T1000 (cell line): ENCODE data around the gene LRMDA.

ENCODE experiments used
- DNase-seq: peaks from one replicate; lab custom pipeline; 2025; ENCODE audit warnings: mixed read lengths; lab: John Stamatoyannopoulos, UW

LRMDA gene

DNA sequence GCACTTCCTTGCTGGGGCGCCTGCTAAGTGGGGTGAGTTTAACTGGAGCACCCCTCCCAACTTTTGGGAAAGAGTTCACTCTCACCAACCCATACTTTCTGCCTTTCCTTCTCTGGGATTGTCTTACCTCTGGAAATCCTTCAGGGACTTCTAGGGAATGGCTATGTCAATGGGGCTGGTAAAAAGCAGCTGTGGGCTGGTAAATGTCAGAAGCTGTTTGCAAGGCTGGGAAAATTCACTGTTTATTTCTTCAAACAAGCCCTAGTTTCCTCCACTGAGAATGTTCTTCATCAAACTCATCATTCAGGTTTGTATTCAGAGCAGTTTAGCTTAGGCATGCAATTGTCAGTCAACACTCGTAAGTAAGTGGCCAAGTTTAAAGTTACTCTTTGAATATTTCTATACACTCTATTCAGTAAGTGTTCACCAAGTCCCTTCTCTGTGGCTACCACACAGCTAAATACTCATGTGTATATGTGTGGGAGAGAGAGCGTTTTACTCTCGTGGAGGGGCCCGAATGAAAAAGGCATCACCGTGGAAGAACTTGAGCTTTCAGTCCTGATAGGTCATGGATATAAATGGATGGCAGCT is 654.8 kb downstream of the LRMDA start:
- no peak for DNase-seq

DNA sequence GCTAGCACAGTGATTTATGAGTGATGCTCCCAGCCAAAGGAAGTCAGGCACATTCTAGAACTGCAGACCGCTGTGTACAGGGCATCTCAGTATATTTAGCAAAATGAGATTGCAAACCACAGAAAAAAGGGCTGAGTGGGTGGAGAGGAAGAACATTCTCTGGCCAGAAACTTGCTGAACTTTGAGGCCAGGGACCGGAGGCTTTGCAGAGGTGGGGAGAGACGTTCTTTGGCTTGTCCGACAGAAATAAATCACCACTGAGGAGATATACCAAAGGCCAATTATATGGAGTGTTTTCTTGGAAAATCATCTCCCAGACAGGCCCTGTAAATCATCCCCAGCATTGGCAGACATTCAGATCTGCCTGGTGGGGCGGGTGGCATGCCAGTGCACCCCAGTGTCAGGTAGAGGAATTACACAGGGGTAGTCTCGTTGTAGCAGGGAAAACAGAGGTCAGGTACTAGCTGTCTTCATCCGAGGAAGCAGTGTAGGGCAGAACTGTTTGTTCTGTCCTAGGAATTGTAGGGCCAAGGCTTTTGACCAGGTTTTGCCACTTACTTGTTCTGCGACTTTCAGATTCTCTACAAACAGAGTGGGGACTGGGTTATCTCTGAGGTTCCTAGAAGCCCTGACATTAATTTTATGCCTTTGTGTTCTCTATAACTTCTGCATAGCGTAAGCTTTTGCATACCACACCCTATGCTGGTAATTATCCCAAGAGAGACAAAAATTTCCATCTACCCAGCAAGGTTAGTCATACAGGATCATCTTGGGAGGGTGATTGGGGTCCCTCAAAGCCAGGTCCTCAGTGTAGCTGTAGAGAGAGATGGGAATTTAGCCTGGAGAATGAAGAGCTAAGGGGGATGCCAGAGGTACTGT is 655.6 kb downstream of the LRMDA start:
- DNase-seq, result no peak

DNA sequence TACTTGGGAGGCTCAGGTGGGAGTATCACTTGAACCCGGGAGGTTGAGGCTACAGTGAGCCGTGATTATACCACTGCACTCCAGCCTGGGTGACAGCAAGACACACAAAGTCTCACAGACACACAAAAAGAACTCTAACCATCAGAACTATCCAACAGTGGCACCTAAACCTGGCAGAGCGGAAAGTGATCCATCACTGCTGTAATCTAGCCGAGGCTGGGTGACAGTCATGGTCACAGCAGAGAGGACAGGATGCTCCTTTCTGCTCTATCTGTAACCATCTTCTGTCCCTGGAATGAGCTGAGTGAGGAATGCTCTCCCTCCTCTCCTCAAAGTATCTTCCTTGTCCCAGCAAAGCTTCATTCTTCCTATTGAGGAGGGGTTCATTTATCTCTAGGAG is 656.6 kb downstream of the LRMDA start:
- DNase-seq, result no peak

DNA sequence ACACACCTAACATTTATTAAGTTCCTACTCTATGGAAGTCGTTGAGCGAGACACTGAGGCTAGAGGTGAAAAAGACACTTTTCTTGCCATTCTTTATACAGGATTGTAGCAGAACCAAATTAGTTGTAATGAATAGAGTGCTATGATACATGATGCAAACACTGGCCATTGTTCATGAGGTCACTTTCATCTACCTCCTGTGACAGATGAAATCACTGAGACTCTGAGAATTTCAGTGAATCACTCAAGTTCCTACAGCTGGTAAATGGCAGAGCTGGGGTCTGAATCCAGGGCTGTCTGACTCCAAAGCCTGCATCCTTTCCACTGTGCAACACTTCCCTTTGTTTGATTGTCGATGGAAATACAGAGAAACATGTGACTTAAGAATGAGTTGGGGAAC is 657.6 kb downstream of the LRMDA start:
- no peak for DNase-seq

DNA sequence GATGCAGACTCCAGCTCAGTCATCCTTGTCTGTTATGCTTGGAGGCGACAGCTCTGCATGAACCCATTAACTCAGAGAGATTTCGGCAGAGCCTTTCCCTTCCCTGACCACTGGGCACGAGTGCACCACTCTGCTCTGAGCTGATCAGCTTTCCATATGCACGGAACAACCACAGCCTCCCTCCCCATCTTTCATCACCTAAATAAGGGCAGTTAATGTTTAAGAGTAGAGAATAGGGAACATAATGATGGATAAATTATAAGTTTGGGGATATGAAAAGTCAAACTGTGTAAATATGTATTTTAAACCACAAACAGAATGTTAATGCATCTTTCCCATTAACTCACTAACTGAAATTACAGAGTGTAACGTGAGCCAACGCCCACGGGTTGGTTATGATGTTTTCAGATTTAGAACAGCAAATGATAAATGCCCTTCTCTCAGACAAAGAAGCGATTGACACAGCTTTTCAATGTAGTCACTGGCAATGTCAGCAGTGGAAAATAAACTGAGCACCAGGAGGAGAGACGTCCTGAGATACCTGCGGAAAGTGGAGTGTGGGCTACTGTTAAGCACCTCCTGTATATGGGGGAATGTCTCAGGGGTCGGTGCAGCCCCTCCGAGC is 658.2 kb downstream of the LRMDA start:
- DNase-seq, result no peak

DNA sequence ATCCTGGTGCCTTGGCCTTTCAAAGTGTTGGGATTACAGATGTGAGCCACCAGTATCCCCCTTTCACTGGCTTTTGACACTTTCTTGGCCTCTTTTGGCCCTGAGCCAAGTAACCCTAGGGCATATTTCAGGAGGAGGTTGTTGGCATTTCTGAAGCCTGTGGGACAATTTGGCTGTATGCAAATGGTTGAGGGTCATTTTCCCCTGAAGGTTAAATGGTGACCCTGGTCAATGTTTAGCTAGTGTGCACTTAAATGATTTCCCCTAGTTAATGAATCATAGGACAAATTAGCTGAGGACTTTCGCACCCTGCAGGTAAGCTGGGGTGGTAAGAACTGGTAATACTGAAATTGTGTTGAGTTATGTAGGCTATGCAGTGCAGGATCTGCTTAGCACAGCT is 660.5 kb downstream of the LRMDA start:
- no peak for DNase-seq

DNA sequence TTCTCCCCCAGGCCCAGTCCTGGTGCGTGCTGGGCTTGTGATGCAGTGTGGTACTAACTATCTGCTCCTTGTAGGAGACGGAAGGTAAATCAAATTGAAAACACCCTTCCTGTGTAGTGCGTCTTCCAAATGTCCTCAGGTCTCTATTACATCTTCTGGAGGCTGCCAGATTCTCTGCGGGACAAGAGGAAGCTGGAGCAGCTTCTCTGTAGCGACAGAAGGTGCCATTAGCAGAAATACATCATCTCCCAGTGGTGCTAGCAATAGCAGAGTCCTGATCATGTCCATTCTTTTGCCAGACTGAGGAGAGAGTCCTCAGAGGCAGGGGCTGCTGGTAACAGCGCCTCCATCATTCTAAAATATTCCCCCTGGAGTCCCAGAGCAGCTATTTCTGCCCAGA is 675.2 kb downstream of the LRMDA start:
- DNase-seq, result no peak

DNA sequence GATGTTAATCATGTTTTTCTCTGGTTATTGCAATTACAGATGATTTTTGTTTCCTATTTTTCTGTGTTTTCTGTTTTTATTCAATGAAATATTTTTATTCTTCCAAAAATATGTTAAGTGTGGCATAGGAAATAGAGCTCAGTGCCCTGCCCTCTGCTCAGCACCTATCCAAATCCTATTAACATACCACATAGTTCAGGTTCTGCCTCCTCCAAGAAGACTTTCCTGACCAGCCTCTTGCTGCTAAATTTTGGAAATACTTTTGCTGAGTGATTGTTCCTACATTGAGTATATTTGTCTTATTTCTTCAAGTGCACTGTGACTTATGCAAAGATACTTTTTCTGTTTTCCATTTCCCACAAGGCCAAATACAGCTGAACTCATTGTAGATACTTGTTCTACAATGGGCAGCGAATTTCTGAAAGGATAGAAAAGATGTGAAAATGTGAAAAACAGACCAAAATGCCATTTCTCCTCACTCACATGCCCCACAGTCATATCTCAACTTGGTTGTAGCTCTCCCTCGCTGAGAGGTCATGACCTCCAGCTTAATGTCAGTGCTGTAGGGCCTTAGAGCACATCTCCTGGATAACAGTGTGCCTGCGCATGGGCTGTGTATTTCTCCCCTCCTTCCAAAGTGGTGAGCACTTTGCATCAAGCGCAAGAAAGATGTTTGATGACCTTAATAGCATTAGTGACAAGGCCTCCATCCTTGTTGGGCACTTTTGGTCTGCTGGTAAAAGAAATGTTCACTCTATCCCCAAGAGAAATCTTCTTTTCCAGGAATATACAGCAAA is 677.3 kb downstream of the LRMDA start:
- no peak for DNase-seq

DNA sequence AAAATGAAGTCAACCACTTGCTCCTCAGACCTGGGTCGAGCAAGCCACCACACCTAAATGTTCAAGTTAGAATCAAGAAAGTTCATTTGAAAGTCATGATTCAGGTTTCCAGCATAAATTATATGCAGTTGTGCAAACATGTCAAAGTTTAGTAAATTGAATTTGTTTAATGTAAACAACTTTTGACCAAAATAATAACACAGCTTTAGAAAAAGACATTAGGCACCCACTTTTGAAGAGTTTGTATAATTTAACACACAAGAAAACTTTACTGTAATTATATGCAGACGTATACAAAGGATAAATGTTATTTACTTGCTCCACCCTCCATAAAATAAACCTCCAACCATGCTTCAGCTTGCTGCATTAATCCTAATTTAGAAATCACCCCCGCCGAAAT is 680.0 kb downstream of the LRMDA start:
- no peak for DNase-seq

DNA sequence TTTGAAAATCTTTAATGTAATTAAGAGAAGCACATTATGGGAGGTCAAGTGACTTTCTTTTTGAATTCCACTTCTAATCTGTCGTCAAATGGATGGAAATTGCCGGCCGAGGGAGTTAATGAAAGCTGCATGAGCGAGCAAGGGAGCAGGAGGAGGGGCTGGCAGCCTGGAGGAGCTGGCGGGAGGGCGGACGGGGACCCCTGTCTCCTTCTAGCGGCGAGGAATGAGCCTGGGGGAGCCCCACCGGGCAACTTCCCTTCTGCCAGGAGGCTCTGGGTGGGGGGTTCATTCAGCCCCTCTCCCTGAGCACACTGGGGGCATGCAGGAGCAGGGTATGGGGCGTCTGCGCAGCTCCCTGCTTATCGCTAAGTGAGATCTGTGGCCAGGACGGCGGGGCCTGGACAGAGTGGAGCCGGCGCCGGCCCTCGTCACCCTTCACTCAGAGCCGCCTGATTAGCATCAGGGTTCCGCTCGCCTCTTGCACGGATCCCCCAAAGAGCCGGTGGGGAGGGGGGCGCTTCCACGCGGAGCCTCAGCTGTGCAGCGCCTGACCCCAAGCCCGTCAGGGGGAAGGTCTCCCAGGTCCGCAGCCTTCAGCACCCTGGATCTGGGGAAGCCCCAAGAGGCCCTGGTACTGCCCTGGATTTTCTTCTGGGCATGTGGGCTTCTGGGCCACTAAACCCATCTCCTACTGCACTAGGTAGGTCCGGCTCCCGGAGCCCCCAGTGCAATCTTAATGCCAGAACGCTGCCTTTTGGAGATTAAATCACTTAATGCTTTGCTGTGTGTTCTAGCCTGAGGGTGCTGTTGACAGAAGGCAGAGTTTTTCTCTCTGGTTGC is 680.8 kb downstream of the LRMDA start:
- DNase-seq, result no peak

DNA sequence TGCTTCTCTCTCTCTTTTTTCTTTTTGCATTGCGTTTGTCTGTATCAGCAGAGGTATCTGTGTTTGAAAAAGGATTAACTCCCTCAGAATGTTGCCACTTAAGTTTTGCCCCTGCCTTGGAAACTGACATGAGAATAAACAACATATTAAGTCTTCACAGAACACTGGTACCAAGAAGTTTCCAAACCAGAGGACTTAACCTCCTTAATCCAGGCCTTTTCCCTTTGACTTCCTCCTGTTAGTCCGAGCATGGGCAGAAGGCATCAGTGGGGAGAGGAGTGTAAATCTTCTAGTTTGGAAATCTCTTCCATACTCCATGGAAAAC is 681.4 kb downstream of the LRMDA start:
- no peak for DNase-seq

DNA sequence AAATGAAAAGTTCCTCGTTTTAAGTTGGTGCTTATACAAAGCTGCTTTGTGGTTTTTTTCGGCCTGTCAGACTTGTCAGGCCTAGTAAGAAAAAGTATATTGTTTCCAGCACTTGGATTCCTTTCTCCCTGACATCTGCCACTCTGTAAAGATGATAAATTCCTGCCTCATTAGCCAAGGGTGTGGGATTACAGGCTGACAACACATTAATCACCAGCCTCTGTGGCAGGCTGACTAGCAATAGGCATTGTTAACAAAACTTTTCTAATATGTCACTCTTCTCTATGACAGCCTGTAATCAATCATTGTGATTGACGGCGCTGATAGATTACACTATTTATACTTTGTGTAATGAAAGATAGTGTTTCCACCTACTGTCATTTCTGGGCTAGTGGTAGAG is 682.5 kb downstream of the LRMDA start:
- DNase-seq, result no peak

DNA sequence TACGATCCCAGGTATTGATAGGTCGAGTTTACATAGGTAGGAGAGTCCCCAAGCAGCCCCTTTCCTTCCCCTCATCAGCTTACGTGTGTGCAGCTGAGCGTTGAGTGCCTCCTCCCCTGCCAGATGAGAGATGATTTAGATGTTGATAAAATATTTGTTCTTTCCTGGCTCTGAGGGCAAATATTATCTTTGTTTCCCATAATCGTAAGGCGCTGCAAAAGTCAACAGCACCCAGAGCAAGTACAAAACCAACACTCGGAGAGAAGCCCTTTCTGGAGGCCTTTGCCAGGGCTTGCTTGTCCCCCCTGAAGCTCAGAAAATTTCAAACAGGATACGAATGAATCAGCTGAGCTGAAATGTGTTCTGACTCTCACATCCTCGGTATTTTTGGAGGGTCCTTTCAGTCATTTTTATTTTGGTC is 683.2 kb downstream of the LRMDA start:
- no peak for DNase-seq

DNA sequence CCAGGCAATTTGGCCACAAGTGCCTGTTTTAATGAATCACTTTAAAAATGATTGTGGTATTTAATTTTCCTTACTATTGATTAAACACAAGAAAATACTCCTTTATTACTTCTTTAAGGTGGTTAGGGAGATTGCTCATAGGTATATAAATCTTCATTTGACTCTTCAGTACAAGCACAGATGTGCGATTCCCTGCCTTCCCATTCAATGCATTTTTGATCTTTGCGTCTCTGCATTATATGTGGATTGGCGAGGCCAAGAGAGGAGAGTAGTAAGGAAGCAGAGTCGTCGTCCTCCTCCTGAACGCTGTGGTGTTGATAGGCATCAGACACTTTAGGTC is 683.7 kb downstream of the LRMDA start:
- DNase-seq, result no peak

DNA sequence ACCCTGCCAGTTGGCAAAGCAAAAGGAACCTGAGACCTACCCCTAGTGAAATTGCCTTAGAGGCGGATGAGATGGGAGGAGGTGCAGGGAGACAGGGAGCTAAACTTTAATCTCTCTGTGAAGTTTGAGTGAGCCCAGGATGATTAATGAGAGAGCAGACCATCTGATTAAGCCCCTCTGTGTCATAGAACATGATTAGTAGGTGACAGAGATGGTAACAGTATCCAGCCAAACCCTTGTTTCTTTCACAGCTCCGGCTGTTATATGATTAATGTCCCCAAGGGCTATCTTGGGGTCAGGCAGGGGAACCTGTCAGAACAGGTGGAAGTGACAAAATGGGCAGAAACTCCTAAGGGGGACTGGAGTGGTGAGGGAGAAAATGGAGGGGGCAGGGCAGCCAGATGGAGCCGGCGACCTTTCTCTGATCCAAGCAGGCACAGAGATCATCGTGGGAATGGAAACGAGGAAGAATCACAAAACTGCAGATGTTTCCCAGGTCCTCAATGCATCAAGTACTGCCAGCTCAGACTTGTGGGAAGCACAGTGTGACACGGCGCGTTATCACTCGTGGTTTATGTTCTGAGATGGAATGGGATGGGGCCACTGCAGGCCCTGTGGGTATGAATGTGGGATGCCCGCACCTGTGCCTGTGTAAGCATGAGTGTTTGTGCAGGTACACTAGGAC is 684.2 kb downstream of the LRMDA start:
- DNase-seq, result no peak

DNA sequence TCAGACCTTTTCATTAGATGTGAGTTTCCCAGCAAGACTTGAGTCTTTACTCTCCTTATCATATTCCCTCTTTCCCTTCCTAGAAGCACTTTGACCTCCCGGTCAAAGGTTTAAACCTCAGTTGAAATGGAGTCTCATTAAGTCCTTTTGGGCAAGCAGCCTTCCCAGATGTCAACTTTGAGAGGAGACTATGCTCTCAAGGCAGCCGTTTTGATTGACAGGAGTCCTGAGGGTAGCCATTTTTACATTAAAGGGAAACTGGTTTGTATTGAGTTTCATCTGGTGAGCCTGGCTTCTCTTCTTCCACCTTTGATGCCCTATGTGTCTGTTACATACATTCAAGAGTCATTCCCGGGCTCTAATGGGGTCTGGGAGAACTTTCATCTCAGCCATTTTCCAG is 685.1 kb downstream of the LRMDA start:
- DNase-seq, result no peak

DNA sequence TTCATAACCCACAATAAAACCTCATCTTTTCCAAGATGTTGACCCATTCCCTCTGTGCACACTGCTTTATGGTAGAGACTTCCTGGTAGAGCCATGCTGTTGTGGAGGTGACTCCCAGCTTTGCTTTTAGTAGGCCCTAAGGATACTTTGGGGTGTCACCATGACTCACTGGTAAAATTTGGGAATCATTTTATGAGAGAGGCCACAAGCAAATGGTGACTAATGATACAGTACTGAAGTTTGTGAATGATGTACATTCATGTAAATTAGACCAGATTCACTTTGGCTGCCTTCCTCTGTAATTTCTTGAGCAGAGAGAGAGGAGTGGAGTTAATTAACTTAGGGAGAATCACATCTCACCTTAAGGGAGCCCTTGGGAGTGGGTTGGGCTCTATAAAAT is 686.5 kb downstream of the LRMDA start:
- peak; percentile 56 for DNase-seq

DNA sequence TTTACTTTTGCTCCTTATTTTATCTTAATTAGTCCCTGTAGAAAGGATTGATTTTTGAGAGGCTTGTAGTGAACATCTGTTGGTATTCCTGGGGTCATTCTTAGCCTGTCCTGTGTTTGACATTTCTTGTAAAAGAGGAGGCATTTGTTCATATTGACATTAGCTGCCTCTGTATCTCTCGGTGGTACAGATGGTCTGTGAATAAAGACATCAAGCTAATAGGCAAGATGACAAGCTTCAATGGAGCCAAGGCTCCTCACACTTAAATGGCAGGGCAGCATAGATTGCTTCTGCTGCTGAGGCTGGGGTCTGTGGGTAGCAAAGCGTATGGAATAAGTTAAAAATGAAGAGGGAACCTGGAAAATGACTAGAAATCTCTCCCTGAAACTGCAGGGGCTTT is 687.6 kb downstream of the LRMDA start:
- no peak for DNase-seq

DNA sequence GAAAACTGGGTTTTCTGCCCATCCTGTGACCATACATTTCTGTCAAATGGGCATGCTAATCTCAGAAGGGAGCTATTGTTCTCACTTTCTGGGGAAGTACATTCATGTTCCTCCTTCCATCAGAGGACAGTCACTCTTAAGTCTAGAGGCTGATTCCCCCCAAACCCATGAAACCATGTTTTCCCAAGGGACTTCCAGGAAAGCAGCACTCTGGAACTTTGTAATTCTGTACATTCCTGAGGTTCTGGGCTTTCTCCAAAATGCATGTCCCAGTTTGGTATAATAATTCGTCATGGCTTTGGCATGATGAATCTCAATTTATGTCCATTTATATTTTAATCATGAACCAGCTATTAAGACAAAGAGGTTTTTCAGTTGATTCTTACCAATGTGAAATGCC is 688.1 kb downstream of the LRMDA start:
- DNase-seq, result peak; percentile 36

DNA sequence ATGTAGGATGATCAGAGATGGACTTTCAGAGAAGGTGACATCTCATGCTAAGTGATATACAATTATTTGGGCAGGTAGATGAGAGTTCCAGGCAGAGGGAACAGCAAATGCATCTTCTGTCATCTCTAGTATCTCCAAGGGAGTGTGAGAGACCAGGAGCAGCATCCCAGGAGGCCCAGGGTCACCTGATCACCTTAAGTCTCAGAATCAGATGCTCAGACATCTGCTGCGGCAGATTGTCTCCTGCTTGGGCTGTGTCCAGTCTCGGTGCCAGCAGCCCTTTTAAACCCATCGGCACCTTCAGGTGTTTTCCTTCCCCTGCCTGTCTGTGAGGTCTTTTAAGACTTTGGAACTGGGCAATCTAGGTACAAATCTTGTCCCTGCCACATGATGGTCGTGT is 690.6 kb downstream of the LRMDA start:
- DNase-seq, result no peak

DNA sequence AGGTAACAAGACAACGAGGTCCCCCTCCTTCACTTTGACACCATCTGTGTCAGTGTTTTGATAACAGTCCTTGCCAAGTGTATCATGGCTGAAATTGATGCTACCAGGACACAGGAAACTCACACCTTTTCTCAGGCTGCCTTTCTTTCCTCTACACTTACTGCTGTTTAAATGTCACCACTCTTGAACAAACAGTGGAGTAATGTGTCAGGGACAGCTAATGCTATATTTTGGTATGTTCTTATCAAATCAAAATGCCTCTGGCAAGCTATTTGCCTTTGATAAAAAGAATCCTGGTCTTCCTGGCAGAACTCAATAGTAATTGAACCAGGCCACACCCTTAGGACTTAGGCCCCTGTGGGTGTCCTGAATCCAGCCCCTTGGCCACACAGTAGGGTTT is 692.9 kb downstream of the LRMDA start:
- no peak for DNase-seq
